ENCODE data around the gene C11orf52. TPM values are rescaled to one million over a fixed set of nuclear protein-coding genes. Genes with fewer than 3 reads are reported as not detected.

C11orf52 gene
- total and polyA plus RNA-seq, 2 of the 8 experiments (the other 6 are each of a cell fraction or from before 2014, with no cell fraction given) = 1.7 to 2.7 TPM

DNA sequence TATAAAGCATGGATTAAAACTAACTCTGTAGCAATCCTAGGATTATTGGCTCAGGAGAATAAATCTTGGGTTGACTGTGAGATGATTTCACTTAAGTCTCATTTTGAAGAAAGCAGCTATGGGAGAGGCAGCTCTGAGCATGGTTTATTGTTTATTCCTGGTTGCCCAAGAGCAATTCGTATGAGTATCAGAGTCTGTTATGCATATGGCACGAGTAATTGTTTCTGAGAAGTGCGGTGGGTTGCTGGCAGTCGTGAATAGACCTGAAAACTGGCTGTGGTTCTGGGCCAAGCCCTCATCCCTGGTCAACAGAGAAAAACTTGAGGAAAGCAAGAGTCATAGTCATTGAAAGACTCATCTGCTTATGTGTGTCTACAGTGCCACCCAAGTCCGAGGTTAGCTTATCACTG is 45.2 kb downstream of the C11orf52 start (continued):
- TF ChIP-seq, protein P1, sequence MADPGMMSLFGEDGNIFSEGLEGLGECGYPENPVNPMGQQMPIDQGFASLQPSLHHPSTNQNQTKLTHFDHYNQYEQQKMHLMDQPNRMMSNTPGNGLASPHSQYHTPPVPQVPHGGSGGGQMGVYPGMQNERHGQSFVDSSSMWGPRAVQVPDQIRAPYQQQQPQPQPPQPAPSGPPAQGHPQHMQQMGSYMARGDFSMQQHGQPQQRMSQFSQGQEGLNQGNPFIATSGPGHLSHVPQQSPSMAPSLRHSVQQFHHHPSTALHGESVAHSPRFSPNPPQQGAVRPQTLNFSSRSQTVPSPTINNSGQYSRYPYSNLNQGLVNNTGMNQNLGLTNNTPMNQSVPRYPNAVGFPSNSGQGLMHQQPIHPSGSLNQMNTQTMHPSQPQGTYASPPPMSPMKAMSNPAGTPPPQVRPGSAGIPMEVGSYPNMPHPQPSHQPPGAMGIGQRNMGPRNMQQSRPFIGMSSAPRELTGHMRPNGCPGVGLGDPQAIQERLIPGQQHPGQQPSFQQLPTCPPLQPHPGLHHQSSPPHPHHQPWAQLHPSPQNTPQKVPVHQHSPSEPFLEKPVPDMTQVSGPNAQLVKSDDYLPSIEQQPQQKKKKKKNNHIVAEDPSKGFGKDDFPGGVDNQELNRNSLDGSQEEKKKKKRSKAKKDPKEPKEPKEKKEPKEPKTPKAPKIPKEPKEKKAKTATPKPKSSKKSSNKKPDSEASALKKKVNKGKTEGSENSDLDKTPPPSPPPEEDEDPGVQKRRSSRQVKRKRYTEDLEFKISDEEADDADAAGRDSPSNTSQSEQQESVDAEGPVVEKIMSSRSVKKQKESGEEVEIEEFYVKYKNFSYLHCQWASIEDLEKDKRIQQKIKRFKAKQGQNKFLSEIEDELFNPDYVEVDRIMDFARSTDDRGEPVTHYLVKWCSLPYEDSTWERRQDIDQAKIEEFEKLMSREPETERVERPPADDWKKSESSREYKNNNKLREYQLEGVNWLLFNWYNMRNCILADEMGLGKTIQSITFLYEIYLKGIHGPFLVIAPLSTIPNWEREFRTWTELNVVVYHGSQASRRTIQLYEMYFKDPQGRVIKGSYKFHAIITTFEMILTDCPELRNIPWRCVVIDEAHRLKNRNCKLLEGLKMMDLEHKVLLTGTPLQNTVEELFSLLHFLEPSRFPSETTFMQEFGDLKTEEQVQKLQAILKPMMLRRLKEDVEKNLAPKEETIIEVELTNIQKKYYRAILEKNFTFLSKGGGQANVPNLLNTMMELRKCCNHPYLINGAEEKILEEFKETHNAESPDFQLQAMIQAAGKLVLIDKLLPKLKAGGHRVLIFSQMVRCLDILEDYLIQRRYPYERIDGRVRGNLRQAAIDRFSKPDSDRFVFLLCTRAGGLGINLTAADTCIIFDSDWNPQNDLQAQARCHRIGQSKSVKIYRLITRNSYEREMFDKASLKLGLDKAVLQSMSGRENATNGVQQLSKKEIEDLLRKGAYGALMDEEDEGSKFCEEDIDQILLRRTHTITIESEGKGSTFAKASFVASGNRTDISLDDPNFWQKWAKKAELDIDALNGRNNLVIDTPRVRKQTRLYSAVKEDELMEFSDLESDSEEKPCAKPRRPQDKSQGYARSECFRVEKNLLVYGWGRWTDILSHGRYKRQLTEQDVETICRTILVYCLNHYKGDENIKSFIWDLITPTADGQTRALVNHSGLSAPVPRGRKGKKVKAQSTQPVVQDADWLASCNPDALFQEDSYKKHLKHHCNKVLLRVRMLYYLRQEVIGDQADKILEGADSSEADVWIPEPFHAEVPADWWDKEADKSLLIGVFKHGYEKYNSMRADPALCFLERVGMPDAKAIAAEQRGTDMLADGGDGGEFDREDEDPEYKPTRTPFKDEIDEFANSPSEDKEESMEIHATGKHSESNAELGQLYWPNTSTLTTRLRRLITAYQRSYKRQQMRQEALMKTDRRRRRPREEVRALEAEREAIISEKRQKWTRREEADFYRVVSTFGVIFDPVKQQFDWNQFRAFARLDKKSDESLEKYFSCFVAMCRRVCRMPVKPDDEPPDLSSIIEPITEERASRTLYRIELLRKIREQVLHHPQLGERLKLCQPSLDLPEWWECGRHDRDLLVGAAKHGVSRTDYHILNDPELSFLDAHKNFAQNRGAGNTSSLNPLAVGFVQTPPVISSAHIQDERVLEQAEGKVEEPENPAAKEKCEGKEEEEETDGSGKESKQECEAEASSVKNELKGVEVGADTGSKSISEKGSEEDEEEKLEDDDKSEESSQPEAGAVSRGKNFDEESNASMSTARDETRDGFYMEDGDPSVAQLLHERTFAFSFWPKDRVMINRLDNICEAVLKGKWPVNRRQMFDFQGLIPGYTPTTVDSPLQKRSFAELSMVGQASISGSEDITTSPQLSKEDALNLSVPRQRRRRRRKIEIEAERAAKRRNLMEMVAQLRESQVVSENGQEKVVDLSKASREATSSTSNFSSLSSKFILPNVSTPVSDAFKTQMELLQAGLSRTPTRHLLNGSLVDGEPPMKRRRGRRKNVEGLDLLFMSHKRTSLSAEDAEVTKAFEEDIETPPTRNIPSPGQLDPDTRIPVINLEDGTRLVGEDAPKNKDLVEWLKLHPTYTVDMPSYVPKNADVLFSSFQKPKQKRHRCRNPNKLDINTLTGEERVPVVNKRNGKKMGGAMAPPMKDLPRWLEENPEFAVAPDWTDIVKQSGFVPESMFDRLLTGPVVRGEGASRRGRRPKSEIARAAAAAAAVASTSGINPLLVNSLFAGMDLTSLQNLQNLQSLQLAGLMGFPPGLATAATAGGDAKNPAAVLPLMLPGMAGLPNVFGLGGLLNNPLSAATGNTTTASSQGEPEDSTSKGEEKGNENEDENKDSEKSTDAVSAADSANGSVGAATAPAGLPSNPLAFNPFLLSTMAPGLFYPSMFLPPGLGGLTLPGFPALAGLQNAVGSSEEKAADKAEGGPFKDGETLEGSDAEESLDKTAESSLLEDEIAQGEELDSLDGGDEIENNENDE (IDR thresholded peaks at IDR 0.05; ENCODE audit: insufficient replicate concordance, low read length) = no peak
- TF ChIP-seq NANOG (IDR thresholded peaks at IDR 0.05; ENCODE audit: insufficient read depth, low read depth, low read length, poor library complexity, severe bottlenecking) (no peak), TAF7 (optimal IDR thresholded peaks at IDR 0.05; ENCODE audit: borderline replicate concordance, low read depth, low read length) (no peak), KDM5A (IDR thresholded peaks at IDR 0.05; ENCODE audit: low read length) (no peak), HDAC2 (IDR thresholded peaks at IDR 0.05; ENCODE audit: borderline replicate concordance in 1 of 2, low read depth in 2 of 2, low read length in 2 of 2) (no peak), NRF1 (IDR thresholded peaks at IDR 0.05; ENCODE audit: low read depth, low read length) (no peak), JUN (IDR thresholded peaks at IDR 0.05; ENCODE audit: low read depth, low read length) (no peak)
- TF ChIP-seq, protein P2, sequence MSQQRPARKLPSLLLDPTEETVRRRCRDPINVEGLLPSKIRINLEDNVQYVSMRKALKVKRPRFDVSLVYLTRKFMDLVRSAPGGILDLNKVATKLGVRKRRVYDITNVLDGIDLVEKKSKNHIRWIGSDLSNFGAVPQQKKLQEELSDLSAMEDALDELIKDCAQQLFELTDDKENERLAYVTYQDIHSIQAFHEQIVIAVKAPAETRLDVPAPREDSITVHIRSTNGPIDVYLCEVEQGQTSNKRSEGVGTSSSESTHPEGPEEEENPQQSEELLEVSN (IDR thresholded peaks at IDR 0.05) = no peak
- TF ChIP-seq, protein P3, sequence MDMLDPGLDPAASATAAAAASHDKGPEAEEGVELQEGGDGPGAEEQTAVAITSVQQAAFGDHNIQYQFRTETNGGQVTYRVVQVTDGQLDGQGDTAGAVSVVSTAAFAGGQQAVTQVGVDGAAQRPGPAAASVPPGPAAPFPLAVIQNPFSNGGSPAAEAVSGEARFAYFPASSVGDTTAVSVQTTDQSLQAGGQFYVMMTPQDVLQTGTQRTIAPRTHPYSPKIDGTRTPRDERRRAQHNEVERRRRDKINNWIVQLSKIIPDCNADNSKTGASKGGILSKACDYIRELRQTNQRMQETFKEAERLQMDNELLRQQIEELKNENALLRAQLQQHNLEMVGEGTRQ (IDR thresholded peaks at IDR 0.05; ENCODE audit: low read length) = no peak
